ENCODE measurements around the gene IDUA.

- no peak for TF ChIP-seq CTCF (IDR thresholded peaks at IDR 0.05; ENCODE audit: low read depth, low read length, missing input control)
- TF ChIP-seq TAF1 (conservative IDR thresholded peaks at IDR 0.05), result no peak
- TF ChIP-seq GABPA (IDR thresholded peaks at IDR 0.05 in 1 of 2, conservative IDR thresholded peaks at IDR 0.05 in 1 of 2), result no peak
- TF ChIP-seq REST (IDR thresholded peaks at IDR 0.05), result no peak
- no peak for TF ChIP-seq JUND (IDR thresholded peaks at IDR 0.05)
- TF ChIP-seq MAX (IDR thresholded peaks at IDR 0.05), result no peak
- TF ChIP-seq RAD21 (IDR thresholded peaks at IDR 0.05), result no peak
- TF ChIP-seq EGR1 (IDR thresholded peaks at IDR 0.05; ENCODE audit: low read depth in 2 of 2), result no peak
- no peak for TF ChIP-seq SP1 (IDR thresholded peaks at IDR 0.05)
- TF ChIP-seq ZBTB33 (IDR thresholded peaks at IDR 0.05), result no peak
- TF ChIP-seq RXRA (IDR thresholded peaks at IDR 0.05), result no peak
- no peak for TF ChIP-seq YY1 (IDR thresholded peaks at IDR 0.05)
These were observed 7.7 kb upstream of the IDUA start for GRCh38 chr4:978957-979701.

Measured in liver (tissue), 3 donors.